ENCODE measurements around the gene LTA. TPM values are rescaled to one million over a fixed set of nuclear protein-coding genes. Genes with fewer than 3 reads are reported as not detected.

LTA gene
- total and polyA plus RNA-seq, 2 experiments from 2014 or later = not detected

DNA sequence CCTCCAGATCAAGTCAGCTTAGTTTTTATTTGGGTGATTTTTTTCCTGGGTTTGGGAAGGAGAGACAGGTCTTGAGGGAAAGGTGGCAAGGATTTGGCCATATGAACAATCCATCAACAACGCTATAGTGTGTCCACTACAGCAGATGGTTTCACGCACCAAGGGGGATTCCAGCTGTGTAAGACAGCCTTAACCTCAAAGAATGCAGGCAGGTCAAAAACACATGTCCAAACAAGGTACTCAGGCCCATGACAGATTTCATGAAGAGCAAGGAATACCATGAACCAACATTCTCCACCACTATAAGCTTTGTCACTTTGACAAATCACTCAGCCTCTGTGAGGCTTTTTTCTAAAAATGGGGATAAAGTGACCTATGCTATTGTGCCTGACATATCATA, 44.9 kb downstream of the LTA start:
- Histone ChIP-seq H3K9me2 (replicated peaks; ENCODE audit: insufficient read depth) (no peaks in the 10 kb centered on the region), H3K4me3 (no peak overlapping the region), H3K79me2 (peaks cover 12% of the 10 kb centered on the region), H4K20me1 (ENCODE audit: insufficient read depth, poor library complexity, severe bottlenecking) (peaks cover 6% of the 10 kb centered on the region), H3K36me3 (replicated peaks; ENCODE audit: insufficient read depth, low read depth) (no peaks in the 10 kb centered on the region), H3K9me3 (ENCODE audit: low read depth) (no peaks in the 10 kb centered on the region), H3K4me2 (no peak overlapping the region), H2AFZ (no peak overlapping the region), H3K27ac (no peak overlapping the region), H3K27me3 (no peaks in the 10 kb centered on the region), H3K4me1 (ENCODE audit: insufficient read depth) (peaks cover 11% of the 10 kb centered on the region)
- TF ChIP-seq EZH2 (IDR thresholded peaks at IDR 0.05; ENCODE audit: borderline replicate concordance) (no peak), EZH2phosphoT487 (IDR thresholded peaks at IDR 0.05; ENCODE audit: low read depth, severe bottlenecking, unreplicated experiment) (no peak), CTCF (IDR thresholded peaks at IDR 0.05; ENCODE audit: poor library complexity) (no peak)
- WGBS (ENCODE audit: low lambda C conversion rate, missing lambda C conversion rate) = 88% methylated on average over 2 of the region's 2 CpGs
- no peak for DNase-seq (ENCODE audit: low spot score)

DNA sequence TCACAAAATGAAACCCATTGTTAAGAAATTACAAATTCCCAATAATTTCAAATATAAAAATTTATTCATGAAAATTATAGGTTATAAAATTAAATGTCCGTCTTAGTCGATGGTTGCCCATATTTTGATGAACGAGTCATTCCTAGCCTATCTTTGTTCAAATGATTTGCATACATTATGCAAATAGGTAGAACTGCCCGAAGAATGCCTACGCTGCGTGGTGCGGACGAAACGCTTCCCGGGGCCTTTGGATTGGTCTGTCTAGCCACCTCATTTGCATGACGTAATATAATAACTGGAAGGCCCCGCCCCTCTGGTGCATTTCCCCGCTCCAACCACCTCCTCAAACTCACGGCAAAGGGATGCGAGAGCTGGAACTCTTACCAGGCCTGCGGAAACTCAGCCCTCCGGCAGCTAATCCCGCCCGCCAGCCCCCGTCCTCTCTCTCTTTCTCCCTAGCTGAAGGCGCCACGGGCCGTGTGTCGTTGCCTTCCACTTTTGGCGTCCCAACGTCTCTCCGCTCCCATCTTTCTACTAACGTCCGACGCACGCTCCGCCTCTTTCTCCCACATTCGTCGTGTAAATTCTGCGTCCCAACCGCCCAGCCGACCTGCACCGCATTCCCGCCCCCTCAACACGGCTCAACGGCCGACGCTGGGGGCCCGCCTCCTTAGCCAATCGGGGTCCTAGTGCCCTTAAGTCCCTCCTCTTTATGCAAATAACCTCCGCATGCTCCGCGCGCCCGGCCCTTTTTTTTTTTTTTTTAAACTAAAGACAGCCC, 47.9 kb downstream of the LTA start:
- peak overlapping the region; percentile 37 for H2AFZ ChIP-seq
- H3K9me2 ChIP-seq (replicated peaks; ENCODE audit: insufficient read depth) = no peaks in the 10 kb centered on the region
- WGBS (ENCODE audit: low lambda C conversion rate, missing lambda C conversion rate) = 1% methylated on average over 47 of the region's 50 CpGs
- DNase-seq (ENCODE audit: low spot score) = peak; percentile 99
- TF ChIP-seq EZH2 (IDR thresholded peaks at IDR 0.05; ENCODE audit: borderline replicate concordance) = no peak
- H3K4me2 ChIP-seq = peak overlapping the region; percentile 69
- peak overlapping the region; percentile 5 for H3K4me3 ChIP-seq
- no peaks in the 10 kb centered on the region for H3K9me3 ChIP-seq (ENCODE audit: low read depth)
- H3K79me2 ChIP-seq = peaks cover 38% of the 10 kb centered on the region
- H4K20me1 ChIP-seq (ENCODE audit: insufficient read depth, poor library complexity, severe bottlenecking) = peaks cover 26% of the 10 kb centered on the region
- H3K27ac ChIP-seq = peak overlapping the region; percentile 90
- H3K4me1 ChIP-seq (ENCODE audit: insufficient read depth) = peaks cover 15% of the 10 kb centered on the region
- no peaks in the 10 kb centered on the region for H3K36me3 ChIP-seq (replicated peaks; ENCODE audit: insufficient read depth, low read depth)
- H3K27me3 ChIP-seq = no peaks in the 10 kb centered on the region

DNA sequence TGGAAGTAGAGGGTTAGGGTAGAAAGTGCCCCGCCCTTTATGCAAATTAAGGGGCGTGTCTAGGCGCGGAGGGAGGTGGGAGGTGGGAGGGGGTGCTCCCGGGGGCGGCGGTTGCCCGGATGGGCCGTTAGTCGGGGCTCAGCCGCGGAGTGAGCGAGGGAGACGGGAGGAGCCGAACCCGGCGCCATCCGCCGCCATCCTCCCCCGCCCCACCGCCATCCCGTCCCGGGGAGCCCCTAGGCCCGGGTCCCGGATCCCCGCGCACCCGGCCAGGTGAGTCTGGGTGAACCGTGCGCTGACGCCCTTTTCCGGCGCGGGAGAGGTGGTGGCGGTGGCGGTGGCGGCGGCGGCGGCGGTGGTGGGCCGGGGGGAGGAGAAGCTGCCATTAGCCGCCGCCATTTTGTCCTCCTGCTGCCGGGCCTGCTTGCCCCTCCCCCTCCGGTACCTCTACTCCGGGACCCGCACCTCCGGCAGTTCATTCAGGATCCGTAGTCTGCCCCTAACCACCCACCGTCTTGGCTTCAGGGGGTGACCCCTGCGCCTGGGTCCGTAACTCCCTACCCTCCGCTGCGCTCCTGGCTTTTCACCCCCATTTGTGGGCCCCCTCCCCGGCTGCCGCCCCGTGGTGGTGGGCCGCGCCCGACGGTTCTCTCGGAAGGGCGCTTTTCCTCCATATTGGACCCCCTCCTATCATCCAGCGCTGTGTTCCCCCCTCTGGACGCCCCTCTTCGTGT, 48.7 kb downstream of the LTA start, which contains the start of gene PRRC2A:
Gene PRRC2A, plus strand, starts transcription at position 130 of the 734 bp plus-strand sequence. CDS start 2,075 bp downstream, outside the sequence.
- H3K79me2 ChIP-seq = peaks cover 46% of the 10 kb centered on the region
- H4K20me1 ChIP-seq (ENCODE audit: insufficient read depth, poor library complexity, severe bottlenecking) = peaks cover 26% of the 10 kb centered on the region
- H3K36me3 ChIP-seq (replicated peaks; ENCODE audit: insufficient read depth, low read depth) = no peaks in the 10 kb centered on the region
- DNase-seq (ENCODE audit: low spot score) = peak; percentile 98
- peak within 1 kb of the TSS; percentile 91 for H3K4me2 ChIP-seq
- H3K27ac ChIP-seq = peak within 1 kb of the TSS; percentile 95
- no peaks in the 10 kb centered on the region for H3K9me2 ChIP-seq (replicated peaks; ENCODE audit: insufficient read depth)
- H3K9me3 ChIP-seq (ENCODE audit: low read depth) = no peaks in the 10 kb centered on the region
- H3K4me3 ChIP-seq = peak within 1 kb of the TSS; percentile 51
- TF ChIP-seq EZH2phosphoT487 (IDR thresholded peaks at IDR 0.05; ENCODE audit: low read depth, severe bottlenecking, unreplicated experiment) (no peak), EZH2 (IDR thresholded peaks at IDR 0.05; ENCODE audit: borderline replicate concordance) (no peak), CTCF (IDR thresholded peaks at IDR 0.05; ENCODE audit: poor library complexity) (no peak)
- H3K27me3 ChIP-seq = no peaks in the 10 kb centered on the region
- peaks cover 8% of the 10 kb centered on the region for H3K4me1 ChIP-seq (ENCODE audit: insufficient read depth)
- peak within 1 kb of the TSS; percentile 43 for H2AFZ ChIP-seq
- 0% methylated on average over 16 of the region's 67 CpGs for WGBS (ENCODE audit: low lambda C conversion rate, missing lambda C conversion rate)
